ENCODE measurements around the gene REXO4.

REXO4 gene

DNA sequence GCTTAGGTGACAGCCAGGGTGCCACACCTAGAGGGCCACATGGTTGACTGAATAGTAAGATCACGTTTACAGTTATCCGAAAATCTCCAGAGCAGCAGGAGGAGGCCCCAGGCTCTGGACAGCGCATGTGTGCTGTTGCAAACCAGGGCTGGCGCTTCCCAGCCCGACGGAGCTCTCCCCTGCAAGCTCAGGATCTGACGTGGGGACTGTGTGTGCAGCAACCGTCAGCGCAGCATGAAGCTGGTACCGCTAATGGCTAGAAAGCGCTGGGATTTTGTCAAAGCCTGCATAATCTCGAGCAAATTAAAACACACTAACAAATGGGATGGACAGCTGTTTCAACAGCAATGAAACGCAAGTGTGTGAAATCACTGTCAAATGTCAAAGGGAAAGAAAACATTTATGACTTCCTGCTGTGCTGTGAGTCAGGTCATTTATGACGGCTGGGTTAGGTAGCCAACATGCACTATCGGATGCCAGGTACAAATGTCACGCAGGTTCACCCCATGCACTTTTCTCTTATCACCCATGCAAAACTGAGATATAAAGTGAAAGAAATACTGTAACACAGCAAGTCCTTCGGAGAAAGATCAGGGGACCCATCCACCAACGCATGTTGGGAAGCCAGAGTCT lies 49.4 kb downstream of the REXO4 start:
- no peak overlapping the region for H3K27ac ChIP-seq
- no peak overlapping the region for H3K4me3 ChIP-seq
- no peak overlapping the region; a peak in 1 of 22 replicates for H3K4me2 ChIP-seq
- peaks cover 91 to 100% (median 98%) of the 10 kb centered on the region in 11 experiments for H4K20me1 ChIP-seq
- H3K4me1 ChIP-seq, result peaks cover 26 to 53% (median 47%) of the 10 kb centered on the region in 10 experiments
- TF ChIP-seq Cebpa-rat (IDR thresholded peaks at IDR 0.05), result no peak
- H3K9me3 ChIP-seq (replicated peaks in 1 of 11), result no peaks in the 10 kb centered on the region
- H3K27me3 ChIP-seq, result no peaks in the 10 kb centered on the region
- peaks cover 89 to 100% (median 99%) of the 10 kb centered on the region in 11 experiments for H3K36me3 ChIP-seq
- peak overlapping the region in 5 of 11 experiments; percentile 4 to 45 (median 34); a peak in 5 of 22 replicates for H3K9ac ChIP-seq

DNA sequence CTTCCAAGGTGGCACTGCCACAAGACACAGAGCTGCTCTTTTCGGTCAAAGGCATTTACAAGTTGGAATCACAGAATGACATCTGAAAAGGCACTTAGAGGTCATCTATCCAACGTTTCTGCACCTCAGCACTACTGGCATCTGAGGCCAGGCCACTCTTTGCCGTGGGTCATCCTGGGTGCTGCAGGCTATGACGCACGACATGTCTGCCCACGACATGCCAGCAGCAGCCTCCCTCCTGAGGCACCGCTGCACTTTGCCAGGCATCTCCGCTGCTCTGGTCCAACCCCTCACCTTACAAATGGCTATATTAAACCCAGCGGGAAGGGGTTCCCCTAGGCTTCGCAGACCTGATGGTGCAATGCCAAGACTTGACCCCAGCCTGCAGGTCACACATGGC lies 50.0 kb downstream of the REXO4 start:
- no peak for TF ChIP-seq Cebpa-rat (IDR thresholded peaks at IDR 0.05)
- no peak overlapping the region for H3K4me3 ChIP-seq
- H4K20me1 ChIP-seq, result peaks cover 90 to 100% (median 98%) of the 10 kb centered on the region in 11 experiments
- H3K9ac ChIP-seq, result peak overlapping the region in 1 of 11 experiments; percentile 3; a peak in 1 of 22 replicates
- peaks cover 20 to 47% (median 41%) of the 10 kb centered on the region in 10 experiments for H3K4me1 ChIP-seq
- no peaks in the 10 kb centered on the region for H3K9me3 ChIP-seq (replicated peaks in 1 of 11)
- H3K27ac ChIP-seq, result no peak overlapping the region
- no peaks in the 10 kb centered on the region for H3K27me3 ChIP-seq
- H3K4me2 ChIP-seq, result no peak overlapping the region
- peaks cover 89 to 100% (median 99%) of the 10 kb centered on the region in 11 experiments for H3K36me3 ChIP-seq

DNA sequence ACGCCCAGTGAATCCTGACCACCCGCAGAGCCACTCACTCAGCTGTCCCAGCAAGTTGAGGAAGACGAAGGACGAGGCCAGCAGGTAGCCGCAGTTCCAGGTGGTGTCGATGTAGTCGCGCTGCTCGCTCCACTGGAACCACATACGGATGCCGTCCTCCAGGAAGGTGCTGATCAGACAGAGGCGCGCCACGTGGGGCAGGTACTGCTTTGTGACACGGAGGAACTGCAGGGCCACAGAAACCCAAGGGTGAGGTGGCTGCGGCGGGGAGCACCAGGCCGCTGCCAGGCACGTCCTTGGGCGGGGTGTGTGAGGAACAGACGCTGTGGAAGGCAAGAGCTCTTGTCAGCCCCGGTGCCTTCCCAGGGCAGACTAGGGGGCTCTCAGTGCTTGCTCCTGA lies 50.6 kb downstream of the REXO4 start:
- Histone ChIP-seq H3K4me2 (no peak overlapping the region), H4K20me1 (peaks cover 90 to 100% (median 98%) of the 10 kb centered on the region in 11 experiments), H3K27ac (no peak overlapping the region), H3K9me3 (replicated peaks in 1 of 11) (no peaks in the 10 kb centered on the region), H3K4me3 (no peak overlapping the region), H3K4me1 (peaks cover 18 to 45% (median 39%) of the 10 kb centered on the region in 10 experiments), H3K9ac (no peak overlapping the region), H3K36me3 (peaks cover 90 to 100% (median 99%) of the 10 kb centered on the region in 11 experiments), H3K27me3 (no peaks in the 10 kb centered on the region)
- TF ChIP-seq Cebpa-rat (IDR thresholded peaks at IDR 0.05), result no peak

DNA sequence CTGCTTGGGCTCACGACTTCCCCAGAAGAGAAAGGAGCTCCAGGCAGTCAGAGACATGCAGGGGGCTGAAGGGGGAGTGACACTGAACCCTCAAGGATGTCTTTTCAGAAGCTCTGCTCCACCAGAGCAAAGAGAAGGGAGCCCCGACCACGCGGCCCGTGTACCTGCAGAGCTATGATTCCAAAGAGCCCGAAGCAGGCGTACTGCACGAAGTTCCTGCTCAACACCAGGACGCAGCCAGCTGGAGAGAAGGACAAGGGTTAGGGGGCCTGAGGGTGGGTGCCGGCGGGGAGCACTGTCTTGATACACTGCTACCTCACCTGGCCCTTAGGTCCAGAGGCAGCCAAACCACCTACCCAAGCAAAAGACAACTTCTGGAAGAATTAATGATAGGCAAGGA lies 51.4 kb downstream of the REXO4 start:
- Histone ChIP-seq H3K9ac (no peak overlapping the region; a peak in 1 of 22 replicates), H4K20me1 (peaks cover 88 to 100% (median 98%) of the 10 kb centered on the region in 11 experiments), H3K27me3 (no peaks in the 10 kb centered on the region), H3K4me1 (peaks cover 18 to 45% (median 39%) of the 10 kb centered on the region in 10 experiments), H3K36me3 (peaks cover 94 to 100% (median 99%) of the 10 kb centered on the region in 11 experiments), H3K9me3 (replicated peaks in 1 of 11) (no peaks in the 10 kb centered on the region), H3K4me3 (no peak overlapping the region), H3K4me2 (no peak overlapping the region), H3K27ac (no peak overlapping the region)
- no peak for TF ChIP-seq Cebpa-rat (IDR thresholded peaks at IDR 0.05)

DNA sequence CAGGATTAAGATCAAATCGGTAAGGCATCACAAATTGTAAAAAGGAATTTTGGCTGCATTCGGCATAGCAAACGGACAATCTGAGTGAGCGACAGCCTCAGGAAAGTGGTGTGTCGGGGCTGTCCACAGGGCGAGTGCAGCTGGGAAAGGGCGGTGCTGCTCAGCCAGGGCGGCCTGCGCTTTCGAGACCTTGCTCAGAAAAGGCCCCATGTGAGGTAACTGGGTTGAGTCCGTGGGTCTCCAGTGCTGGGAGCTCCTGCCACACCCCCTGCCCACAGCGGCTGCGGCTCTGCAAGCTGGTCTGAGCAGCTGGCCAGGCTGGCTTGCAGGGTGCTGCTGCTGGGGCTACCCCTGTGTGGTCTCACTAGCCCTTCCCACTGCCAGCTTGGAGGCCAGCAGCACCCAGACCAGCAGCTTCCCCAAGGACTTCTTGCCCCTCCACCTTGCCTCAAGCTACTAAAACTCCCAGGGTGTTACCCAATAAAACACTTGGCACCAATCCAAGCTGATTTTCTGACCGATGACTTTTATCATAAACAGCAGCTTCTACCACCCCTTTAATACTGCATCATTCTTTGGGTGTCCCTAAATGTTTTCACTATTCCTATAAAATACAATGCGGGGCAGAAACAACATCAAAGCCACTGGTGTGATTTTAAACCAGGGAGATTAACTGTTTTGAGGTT lies 55.3 kb downstream of the REXO4 start:
- H3K9me3 ChIP-seq (replicated peaks in 1 of 11), result no peaks in the 10 kb centered on the region

DNA sequence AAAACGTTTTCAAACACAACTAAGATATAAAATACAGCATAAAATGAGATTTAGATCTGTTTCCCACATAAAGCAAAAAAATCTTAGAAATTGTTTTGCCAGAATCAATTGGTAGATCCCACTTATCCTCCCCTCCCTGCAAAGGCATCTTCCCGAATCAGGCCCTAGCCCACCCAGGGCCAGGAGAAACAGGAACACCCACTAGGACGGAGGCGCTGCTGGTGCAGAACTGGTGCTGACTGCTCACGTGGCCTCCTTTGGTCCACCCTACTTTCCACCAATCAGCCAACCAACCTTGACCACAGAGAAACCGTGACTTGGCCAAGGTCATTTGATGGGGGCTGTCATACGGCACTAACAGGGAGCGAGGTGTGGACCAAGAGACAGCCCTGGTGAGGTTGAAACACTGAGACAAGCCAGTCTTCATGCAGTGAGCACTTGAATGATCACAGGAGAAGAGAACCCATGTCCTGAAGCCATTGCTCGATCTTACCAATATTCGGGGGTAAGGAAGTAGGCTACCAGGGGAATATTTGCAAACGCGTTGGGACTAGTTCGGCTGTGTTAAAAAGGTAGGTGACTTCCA lies 56.2 kb downstream of the REXO4 start:
- H3K9me3 ChIP-seq (replicated peaks in 1 of 11), result no peaks in the 10 kb centered on the region
- H3K27ac ChIP-seq, result peak overlapping the region in 6 of 11 experiments; percentile 10 to 95 (median 68); a peak in 9 of 22 replicates
- peaks cover 42 to 67% (median 59%) of the 10 kb centered on the region in 10 experiments for H3K4me1 ChIP-seq
- peaks cover 72 to 92% (median 84%) of the 10 kb centered on the region in 11 experiments for H3K36me3 ChIP-seq
- peak overlapping the region in 10 of 11 experiments; percentile 32 to 93 (median 48); a peak in 14 of 22 replicates for H3K9ac ChIP-seq
- no peak overlapping the region for H3K4me3 ChIP-seq
- TF ChIP-seq Cebpa-rat (IDR thresholded peaks at IDR 0.05), result no peak
- H4K20me1 ChIP-seq, result peaks cover 61 to 100% (median 89%) of the 10 kb centered on the region in 11 experiments
- H3K4me2 ChIP-seq, result peak overlapping the region in 9 of 11 experiments; percentile 18 to 98 (median 64); a peak in 15 of 22 replicates
- H3K27me3 ChIP-seq, result no peaks in the 10 kb centered on the region

More for the DNA sequence above, 55.3 kb downstream of the REXO4 start:
- H4K20me1 ChIP-seq, result peaks cover 70 to 100% (median 97%) of the 10 kb centered on the region in 11 experiments
- peak overlapping the region in 2 of 11 experiments; percentile 66 to 95; a peak in 1 of 22 replicates for H3K27ac ChIP-seq
- peaks cover 34 to 59% (median 51%) of the 10 kb centered on the region in 10 experiments for H3K4me1 ChIP-seq
- no peak for TF ChIP-seq Cebpa-rat (IDR thresholded peaks at IDR 0.05)
- H3K4me3 ChIP-seq, result no peak overlapping the region
- H3K4me2 ChIP-seq, result peak overlapping the region in 3 of 11 experiments; percentile 66 to 80 (median 77); a peak in 5 of 22 replicates
- no peaks in the 10 kb centered on the region for H3K27me3 ChIP-seq
- H3K36me3 ChIP-seq, result peaks cover 81 to 100% (median 93%) of the 10 kb centered on the region in 11 experiments
- H3K9ac ChIP-seq, result peak overlapping the region in 5 of 11 experiments; percentile 12 to 93 (median 34); a peak in 5 of 22 replicates

DNA sequence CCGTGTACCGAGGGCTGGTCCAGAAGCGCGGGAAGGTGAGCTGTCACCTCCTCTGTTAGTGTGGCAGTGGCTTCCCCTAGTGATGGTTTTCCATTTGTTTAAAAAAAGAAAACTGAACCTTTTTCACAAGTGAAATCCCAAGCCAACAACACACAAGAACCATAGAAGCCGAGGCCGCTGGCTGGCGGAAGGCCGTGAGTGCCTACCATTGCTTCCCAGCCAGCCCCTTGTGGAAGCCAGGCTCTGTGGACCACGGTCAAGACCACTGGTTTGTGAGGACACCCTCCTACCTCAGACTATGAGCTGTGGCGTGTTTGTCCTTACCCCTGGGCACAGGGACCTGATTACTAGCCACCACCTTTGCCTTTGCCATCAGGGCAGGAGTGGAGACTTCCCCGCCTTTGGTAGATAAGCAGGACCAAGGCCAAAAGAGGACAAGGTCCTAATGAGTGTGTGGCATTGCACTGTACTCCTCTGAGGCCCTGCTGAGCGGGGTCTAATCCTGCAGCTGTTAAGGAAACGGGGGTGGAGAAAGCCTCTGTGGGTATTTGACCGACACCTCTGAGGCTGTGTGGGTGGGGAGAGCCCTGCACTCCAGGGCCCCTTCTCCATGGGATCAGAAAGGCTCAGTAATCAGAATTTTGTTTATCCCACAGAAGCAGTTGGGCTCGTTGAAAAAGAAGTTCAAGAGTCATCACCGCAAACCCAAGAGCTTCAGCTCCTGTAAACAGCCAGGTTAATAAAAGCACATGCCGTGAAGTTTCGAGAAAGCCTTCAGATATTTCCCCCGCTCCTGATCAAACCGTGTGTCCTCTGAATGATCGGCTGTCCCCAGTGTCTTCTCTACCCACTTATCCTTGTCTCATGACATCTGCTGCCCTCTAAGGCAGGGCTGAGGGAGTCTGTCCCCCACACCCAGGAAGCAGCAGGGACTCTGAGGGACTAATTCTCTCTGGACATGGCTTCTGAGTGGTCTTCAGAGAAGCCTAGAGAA lies 57.1 kb downstream of the REXO4 start:
- Histone ChIP-seq H3K9ac (peak overlapping the region; percentile 35 to 93 (median 53); a peak in 20 of 22 replicates), H3K27ac (peak overlapping the region in 10 of 11 experiments; percentile 4 to 95 (median 30); a peak in 13 of 22 replicates), H3K9me3 (replicated peaks in 1 of 11) (no peaks in the 10 kb centered on the region), H3K36me3 (peaks cover 63 to 82% (median 75%) of the 10 kb centered on the region in 11 experiments), H3K4me3 (no peak overlapping the region), H3K4me2 (peak overlapping the region; percentile 5 to 98 (median 56); a peak in 21 of 22 replicates), H3K27me3 (no peaks in the 10 kb centered on the region), H4K20me1 (peaks cover 52 to 94% (median 80%) of the 10 kb centered on the region in 11 experiments; a peak in 21 of 22 replicates), H3K4me1 (peaks cover 43 to 68% (median 60%) of the 10 kb centered on the region in 10 experiments)
- no peak for TF ChIP-seq Cebpa-rat (IDR thresholded peaks at IDR 0.05)
